Activated CD4-positive, alpha-beta T cell treated with anti-CD3 and anti-CD28 coated beads for 36 hours (primary cell): Measurements from ENCODE around the gene TTC39B. TPM values are rescaled to one million over a fixed set of nuclear protein-coding genes. Genes with fewer than 3 reads are reported as not detected.

Source experiments
- ATAC-seq: fragments of 200-7000 bp; cut with Tn5 transposase; one replicate; pipeline ENCODE4 v1.10.0; 2021; ENCODE audit warnings: mild to moderate bottlenecking, moderate library complexity
- CTCF ChIA-PET: fragments of 350-600 bp; sonication (Branson Sonifier 250); formaldehyde crosslinking; loops from one replicate; lab custom pipeline; 2021; ENCODE audit warnings: antibody characterized with exemption; lab: Charles Lee
- POLR2A ChIA-PET: fragments of 350-600 bp; sonication (Branson Sonifier 250); formaldehyde crosslinking; loops from one replicate; lab custom pipeline; 2021; ENCODE audit warnings: antibody characterized with exemption, inconsistent platforms; lab: Charles Lee
- DNase-seq: peaks from one replicate; pipeline ENCODE4 v3.0.0-alpha.2; 2020
- H3K27ac Mint-ChIP-seq: one replicate; pipeline ENCODE4 v1.8.0; 2021; ENCODE audit warnings: mixed read lengths
- H3K27me3 Mint-ChIP-seq: one replicate; pipeline ENCODE4 v1.8.0; 2021; ENCODE audit warnings: mixed read lengths
- H3K36me3 Mint-ChIP-seq: one replicate; pipeline ENCODE4 v1.8.0; 2021; ENCODE audit warnings: low read depth, mixed read lengths
- H3K4me1 Mint-ChIP-seq: one replicate; pipeline ENCODE4 v1.8.0; 2021; ENCODE audit warnings: mixed read lengths
- H3K4me3 Mint-ChIP-seq: one replicate; pipeline ENCODE4 v1.8.0; 2021; ENCODE audit warnings: mild to moderate bottlenecking, moderate library complexity, mixed read lengths
- H3K9me3 Mint-ChIP-seq: one replicate; pipeline ENCODE4 v1.8.0; 2021; ENCODE audit warnings: low read depth, mixed read lengths
- intact Hi-C, 2 experiments: fragments of 100-400 bp; cut with DNase I in 1 of 2; cut with micrococcal nuclease in 1 of 2; formaldehyde crosslinking; loops; one replicate each; pipeline versions ENCODE4 v1.14.2 to v1.15.1; 2022 to 2024; cut with DNase I, micrococcal nuclease
- total RNA-seq, 2 experiments: library from RNA; stranded (reverse); gene quantifications; one replicate each; pipeline ENCODE4 v1.2.3, GENCODE V29; 2021

The TTC39B gene
- total RNA-seq, 2 experiments from 2014 or later, result 26.4 to 34.4 TPM

DNA sequence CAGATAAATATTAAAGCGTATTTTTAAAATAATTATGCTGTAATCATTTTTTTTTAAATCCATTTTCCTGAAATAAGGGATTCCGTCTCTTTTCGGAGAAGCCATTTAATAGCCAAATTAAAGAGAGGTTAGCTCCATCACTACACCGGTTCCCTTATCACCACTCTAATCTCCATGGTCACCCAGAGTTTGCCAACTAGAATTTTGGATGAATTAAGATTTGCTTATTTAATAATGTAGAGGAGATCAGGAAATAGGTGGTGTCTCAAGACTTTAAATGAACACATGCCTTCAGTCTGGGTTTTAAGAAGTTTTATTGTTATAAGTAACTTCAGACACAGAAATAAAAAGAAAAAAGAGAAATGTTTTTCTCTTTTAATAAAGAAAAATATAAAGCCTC lies 151.7 kb downstream of the TTC39B start:
- no peak for DNase-seq
- intact Hi-C loops, result no loop called here
- no peak overlapping the region for H3K27ac Mint-ChIP-seq
- ATAC-seq, result no peak
- H3K27me3 Mint-ChIP-seq, result peaks cover 8% of the 10 kb centered on the region
- no peaks in the 10 kb centered on the region for H3K4me1 Mint-ChIP-seq
- H3K36me3 Mint-ChIP-seq, result no peaks in the 10 kb centered on the region
- H3K4me3 Mint-ChIP-seq, result no peak overlapping the region
- H3K9me3 Mint-ChIP-seq, result no peaks in the 10 kb centered on the region
- ChIA-PET POLR2A (no interaction called here), CTCF (interaction anchor here (0.7 to 0.9 kb wide), 2 partner anchors 12 to 19 kb away, joined by 3 read pairs; no protein-coding TSS in a partner anchor)

DNA sequence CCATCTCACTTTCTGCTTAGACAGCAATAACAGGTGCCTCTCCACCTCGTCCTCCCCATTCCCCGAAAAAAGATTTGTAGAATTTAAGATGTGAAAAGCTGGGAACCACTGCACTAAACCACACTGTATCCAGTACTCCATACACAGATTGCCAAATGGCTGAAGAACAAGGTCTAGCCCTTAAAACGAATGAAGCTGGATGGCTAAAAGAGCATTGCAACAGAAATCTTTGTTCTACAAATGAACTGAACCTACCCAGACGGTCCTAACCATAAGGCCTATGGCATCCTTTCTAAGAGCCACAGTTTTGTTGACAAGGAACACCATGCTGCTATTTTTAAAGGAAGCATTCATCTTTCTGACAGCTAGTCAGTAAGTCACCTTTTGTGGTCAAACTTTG lies 152.3 kb downstream of the TTC39B start:
- no peaks in the 10 kb centered on the region for H3K36me3 Mint-ChIP-seq
- H3K27ac Mint-ChIP-seq, result no peak overlapping the region
- ChIA-PET CTCF (interaction anchor here (0.6 to 0.9 kb wide), 3 partner anchors 9 to 828 kb away, joined by 3 to 4 read pairs (median 3); no protein-coding TSS in a partner anchor), POLR2A (no interaction called here)
- intact Hi-C loops, result no loop called here
- H3K9me3 Mint-ChIP-seq, result no peaks in the 10 kb centered on the region
- H3K4me3 Mint-ChIP-seq, result no peak overlapping the region
- ATAC-seq (no peak), DNase-seq (no peak)
- H3K27me3 Mint-ChIP-seq, result peaks cover 10% of the 10 kb centered on the region
- no peaks in the 10 kb centered on the region for H3K4me1 Mint-ChIP-seq

DNA sequence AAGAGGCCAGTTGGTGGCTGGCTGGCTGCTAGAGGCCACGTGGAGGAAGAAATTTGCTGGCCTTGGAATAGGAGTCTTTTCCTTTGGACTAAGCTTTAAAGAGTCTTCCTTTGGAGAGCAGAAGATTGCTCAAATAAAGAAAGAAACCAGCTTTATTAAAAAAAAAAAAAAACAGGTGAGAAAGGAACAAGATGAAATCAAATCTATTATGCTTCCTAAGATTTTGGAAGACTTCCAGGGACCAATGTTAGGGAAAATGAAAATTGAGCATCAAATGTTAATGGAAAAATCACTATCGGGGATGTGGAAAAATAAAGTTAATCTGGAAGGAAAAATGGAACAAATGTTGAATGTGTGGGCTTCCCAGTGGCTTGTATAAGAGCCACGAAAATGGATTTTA lies 153.1 kb downstream of the TTC39B start:
- Mint-ChIP-seq H3K9me3 (no peaks in the 10 kb centered on the region), H3K27me3 (peaks cover 11% of the 10 kb centered on the region), H3K27ac (no peak overlapping the region), H3K36me3 (no peaks in the 10 kb centered on the region), H3K4me1 (no peaks in the 10 kb centered on the region), H3K4me3 (no peak overlapping the region)
- DNase-seq (no peak), ATAC-seq (no peak)
- ChIA-PET POLR2A (no interaction called here), CTCF (interaction anchor here (0.8 to 2.3 kb wide), 2 partner anchors 9 to 11 kb away, joined by 4 to 6 read pairs; no protein-coding TSS in a partner anchor)
- intact Hi-C loops, result no loop called here

DNA sequence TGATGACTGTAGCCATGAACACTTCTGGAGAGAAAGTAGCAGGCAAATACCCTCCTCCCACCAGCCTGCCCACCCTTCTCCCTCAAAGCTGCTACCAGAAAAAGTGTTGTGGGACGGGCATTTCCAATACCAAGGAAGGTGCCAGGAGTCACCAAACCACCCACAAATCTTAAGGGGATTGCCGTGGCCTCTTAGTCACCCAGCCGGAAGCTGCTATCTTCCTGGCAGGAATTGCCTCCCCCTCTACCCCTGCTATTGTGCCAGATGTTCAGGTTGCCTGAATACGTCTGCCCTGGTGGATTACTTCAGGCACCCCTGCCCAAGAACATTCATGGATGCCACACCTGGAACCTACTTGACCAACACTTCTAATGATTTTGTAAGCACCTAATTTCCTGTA lies 156.1 kb downstream of the TTC39B start:
- Mint-ChIP-seq H3K4me3 (no peak overlapping the region), H3K27ac (no peak overlapping the region), H3K27me3 (peaks cover 10% of the 10 kb centered on the region), H3K4me1 (no peaks in the 10 kb centered on the region), H3K9me3 (no peaks in the 10 kb centered on the region), H3K36me3 (no peaks in the 10 kb centered on the region)
- DNase-seq (no peak), ATAC-seq (no peak)
- intact Hi-C loops, result no loop called here
- CTCF ChIA-PET, result interaction anchor here (0.9 kb wide), 1 partner anchor 16 kb away, joined by 4 read pairs; no protein-coding TSS in a partner anchor
- POLR2A ChIA-PET, result no interaction called here

DNA sequence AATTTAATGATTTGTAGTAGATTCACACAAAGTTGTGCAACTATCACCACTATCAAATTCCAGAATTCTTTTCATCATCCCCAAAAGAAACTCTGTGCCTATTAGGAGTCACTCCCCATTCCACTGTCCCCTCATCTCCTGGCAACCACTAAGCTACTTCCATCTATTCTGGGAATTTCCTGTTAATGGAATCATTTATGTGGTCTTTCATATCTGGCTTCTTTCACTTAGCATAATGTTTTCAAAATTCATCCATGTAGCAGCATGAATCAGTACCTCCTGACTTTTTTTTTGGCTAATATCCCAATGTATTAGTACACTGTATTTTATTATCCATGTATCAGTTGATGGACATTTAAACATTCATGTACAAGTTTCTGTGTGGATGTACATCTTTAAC lies 157.6 kb downstream of the TTC39B start:
- peaks cover 13% of the 10 kb centered on the region for H3K27me3 Mint-ChIP-seq
- H3K9me3 Mint-ChIP-seq, result no peaks in the 10 kb centered on the region
- DNase-seq (no peak), ATAC-seq (no peak)
- H3K27ac Mint-ChIP-seq, result no peak overlapping the region
- no peaks in the 10 kb centered on the region for H3K4me1 Mint-ChIP-seq
- no peaks in the 10 kb centered on the region for H3K36me3 Mint-ChIP-seq
- POLR2A ChIA-PET, result no interaction called here
- H3K4me3 Mint-ChIP-seq, result no peak overlapping the region
- intact Hi-C loops, result loop anchor here in 1 of 2 experiments (10.0 kb wide), 1 partner anchor 535 kb away; no protein-coding TSS in a partner anchor
- CTCF ChIA-PET, result interaction anchor here (0.6 kb wide), 1 partner anchor 28 kb away, joined by 3 read pairs; no protein-coding TSS in a partner anchor

DNA sequence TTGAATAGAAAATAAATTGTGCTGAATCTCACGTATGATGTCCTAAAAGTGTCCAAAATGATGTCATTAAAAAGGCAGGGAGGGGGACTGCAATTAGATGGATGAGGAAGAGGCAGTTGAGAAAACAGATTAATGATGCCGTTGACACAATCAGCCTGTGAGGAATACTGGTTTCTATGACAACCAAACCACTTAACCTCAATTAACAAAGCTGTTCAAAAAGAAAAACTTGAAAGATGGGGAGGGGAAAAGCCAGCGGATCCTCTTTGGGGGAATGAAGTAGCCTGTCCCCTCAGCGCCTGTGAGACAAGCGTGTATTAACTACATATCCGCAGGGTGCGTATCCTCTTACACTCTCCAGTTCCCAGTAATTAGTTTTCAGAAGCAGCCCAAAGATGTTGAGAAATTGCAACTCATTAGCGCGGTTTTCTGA lies 160.7 kb downstream of the TTC39B start:
- DNase-seq, result no peak
- intact Hi-C loops, result loop anchor here in 1 of 2 experiments (10.0 kb wide), 1 partner anchor 531 kb away; no protein-coding TSS in a partner anchor
- Mint-ChIP-seq H3K36me3 (no peaks in the 10 kb centered on the region), H3K27me3 (peaks cover 11% of the 10 kb centered on the region), H3K4me3 (no peak overlapping the region), H3K9me3 (no peaks in the 10 kb centered on the region), H3K4me1 (peaks cover 3% of the 10 kb centered on the region), H3K27ac (no peak overlapping the region)
- POLR2A ChIA-PET, result no interaction called here
- CTCF ChIA-PET, result no interaction called here
- no peak for ATAC-seq

DNA sequence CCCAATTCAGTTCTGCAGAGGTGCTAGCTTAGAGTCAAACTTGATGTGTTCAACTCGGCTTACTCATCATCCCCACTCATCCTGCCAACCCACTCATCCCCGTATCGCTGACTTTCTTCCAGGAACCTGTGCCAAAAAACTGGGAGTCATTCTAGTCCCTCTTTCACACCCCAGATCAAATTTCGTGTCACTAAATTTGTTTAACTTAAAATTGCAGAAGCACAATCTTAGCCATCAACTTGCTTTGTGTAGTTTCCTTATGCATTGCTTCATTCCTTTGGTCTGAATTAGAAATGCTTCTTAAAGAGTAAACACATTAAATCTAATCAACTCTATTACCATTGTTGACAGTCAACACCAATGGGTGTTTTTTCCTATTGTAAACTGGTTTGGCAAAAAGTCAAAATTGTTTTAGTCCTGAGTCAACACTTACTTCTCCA lies 162.4 kb downstream of the TTC39B start:
- ChIA-PET POLR2A (no interaction called here), CTCF (interaction anchor here (0.6 to 1.0 kb wide), 3 partner anchors 10 to 50 kb away, joined by 3 to 4 read pairs (median 4); no protein-coding TSS in a partner anchor)
- H3K4me1 Mint-ChIP-seq, result peaks cover 3% of the 10 kb centered on the region
- no peak for ATAC-seq
- no peak overlapping the region for H3K4me3 Mint-ChIP-seq
- intact Hi-C loops, result loop anchor here in 1 of 2 experiments (10.0 kb wide), 1 partner anchor 530 kb away; no protein-coding TSS in a partner anchor
- DNase-seq, result no peak
- no peaks in the 10 kb centered on the region for H3K9me3 Mint-ChIP-seq
- no peak overlapping the region for H3K27ac Mint-ChIP-seq
- no peaks in the 10 kb centered on the region for H3K36me3 Mint-ChIP-seq
- H3K27me3 Mint-ChIP-seq, result peaks cover 9% of the 10 kb centered on the region

DNA sequence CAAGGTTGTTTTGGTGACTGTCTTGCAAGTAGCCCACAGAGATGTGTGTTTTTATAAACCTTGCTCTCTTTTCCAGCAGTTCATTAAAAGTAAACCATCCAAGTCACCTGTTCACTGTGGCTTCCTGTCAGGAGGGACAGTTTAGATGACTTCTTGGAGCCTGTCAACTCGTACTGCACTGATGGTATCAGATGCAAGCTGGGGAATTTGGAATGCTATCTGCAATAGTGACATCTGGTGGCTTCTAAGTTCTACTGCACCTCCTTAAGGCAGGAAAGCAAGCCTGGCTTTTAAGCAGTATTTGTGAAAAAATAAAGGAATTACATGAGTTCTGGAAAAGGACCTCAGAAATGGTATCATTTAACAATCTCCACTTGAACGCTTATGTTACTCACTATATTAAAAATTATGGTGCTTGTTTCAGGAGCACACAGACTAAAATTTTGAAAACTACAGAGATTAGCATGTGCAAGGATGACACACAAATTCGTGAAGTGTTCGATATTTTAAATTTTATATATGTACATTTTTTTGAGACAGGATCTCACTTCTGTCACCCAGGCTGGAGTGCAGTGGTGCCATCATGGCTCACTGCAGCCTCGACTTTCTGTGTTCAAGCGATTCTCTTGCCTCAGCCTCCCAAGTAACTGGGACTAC lies 164.0 kb downstream of the TTC39B start:
- H3K27ac Mint-ChIP-seq, result no peak overlapping the region
- H3K4me3 Mint-ChIP-seq, result no peak overlapping the region
- no peak for DNase-seq
- H3K27me3 Mint-ChIP-seq, result peaks cover 7% of the 10 kb centered on the region
- ChIA-PET POLR2A (no interaction called here), CTCF (interaction anchor here (0.6 to 2.0 kb wide), 11 partner anchors 8 to 223 kb away, joined by 3 to 6 read pairs (median 3); no protein-coding TSS in a partner anchor)
- H3K4me1 Mint-ChIP-seq, result peaks cover 3% of the 10 kb centered on the region
- H3K36me3 Mint-ChIP-seq, result no peaks in the 10 kb centered on the region
- no peaks in the 10 kb centered on the region for H3K9me3 Mint-ChIP-seq
- ATAC-seq, result peak; percentile 84
- intact Hi-C loops, result loop anchor here (2.0 to 10.0 kb wide), 2 partner anchors 38 to 528 kb away; no protein-coding TSS in a partner anchor

DNA sequence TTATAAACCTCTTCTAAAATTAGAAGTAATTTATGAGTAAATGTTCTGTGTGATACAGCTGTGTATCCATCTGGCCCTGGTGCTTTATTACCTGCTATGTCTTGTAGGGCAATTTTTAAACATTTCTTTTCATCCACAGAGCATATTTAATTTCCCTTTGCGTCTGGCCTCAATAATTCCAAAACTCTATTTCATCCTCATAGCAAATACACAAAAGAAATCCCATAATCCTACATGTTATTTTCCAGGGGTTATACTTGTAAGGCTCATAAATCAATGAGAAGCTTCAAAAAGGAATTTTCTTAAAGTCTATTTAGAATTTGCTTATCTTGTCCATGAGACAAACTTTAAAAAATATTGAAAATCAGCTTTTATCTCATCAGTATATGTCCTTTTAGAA lies 167.0 kb downstream of the TTC39B start:
- Mint-ChIP-seq H3K9me3 (no peaks in the 10 kb centered on the region), H3K4me3 (no peak overlapping the region), H3K27ac (no peak overlapping the region), H3K4me1 (peaks cover 9% of the 10 kb centered on the region), H3K27me3 (peaks cover 4% of the 10 kb centered on the region), H3K36me3 (no peaks in the 10 kb centered on the region)
- ChIA-PET CTCF (interaction anchor here (1.2 to 6.4 kb wide), 2 partner anchors 23 to 37 kb away, joined by 5 to 100 read pairs; no protein-coding TSS in a partner anchor), POLR2A (no interaction called here)
- DNase-seq, result no peak
- no peak for ATAC-seq
- intact Hi-C loops, result loop anchor here in 1 of 2 experiments (10.0 kb wide), 1 partner anchor 525 kb away; no protein-coding TSS in a partner anchor

DNA sequence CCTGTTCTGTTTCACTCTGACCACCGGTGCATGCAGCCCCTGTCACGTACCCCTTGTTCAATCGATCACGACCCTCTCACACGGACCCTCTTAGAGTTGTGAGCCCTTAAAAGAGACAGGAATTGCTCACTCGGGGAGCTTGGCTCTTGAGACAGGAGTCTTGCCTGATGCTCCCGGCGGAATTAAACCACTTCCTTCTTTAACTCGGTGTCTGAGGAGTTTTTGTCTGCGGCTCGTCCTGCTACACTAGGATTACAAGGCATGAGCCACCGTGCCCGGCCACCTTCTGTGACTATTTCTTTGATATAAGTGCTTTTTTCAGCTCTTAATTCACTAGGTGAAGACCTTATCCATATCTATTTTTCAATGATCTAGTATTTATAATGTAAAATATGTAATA lies 167.5 kb downstream of the TTC39B start:
- H3K27ac Mint-ChIP-seq, result no peak overlapping the region
- DNase-seq (no peak), ATAC-seq (no peak)
- H3K27me3 Mint-ChIP-seq, result peaks cover 2% of the 10 kb centered on the region
- peaks cover 10% of the 10 kb centered on the region for H3K4me1 Mint-ChIP-seq
- no peaks in the 10 kb centered on the region for H3K9me3 Mint-ChIP-seq
- POLR2A ChIA-PET, result no interaction called here
- intact Hi-C loops, result loop anchor here in 1 of 2 experiments (5.0 to 10.0 kb wide), 5 partner anchors 85 to 1715 kb away; no protein-coding TSS in a partner anchor
- H3K4me3 Mint-ChIP-seq, result no peak overlapping the region
- H3K36me3 Mint-ChIP-seq, result no peaks in the 10 kb centered on the region
- CTCF ChIA-PET, result interaction anchor here (6.4 kb wide), 1 partner anchor 36 kb away, joined by 100 read pairs; no protein-coding TSS in a partner anchor

DNA sequence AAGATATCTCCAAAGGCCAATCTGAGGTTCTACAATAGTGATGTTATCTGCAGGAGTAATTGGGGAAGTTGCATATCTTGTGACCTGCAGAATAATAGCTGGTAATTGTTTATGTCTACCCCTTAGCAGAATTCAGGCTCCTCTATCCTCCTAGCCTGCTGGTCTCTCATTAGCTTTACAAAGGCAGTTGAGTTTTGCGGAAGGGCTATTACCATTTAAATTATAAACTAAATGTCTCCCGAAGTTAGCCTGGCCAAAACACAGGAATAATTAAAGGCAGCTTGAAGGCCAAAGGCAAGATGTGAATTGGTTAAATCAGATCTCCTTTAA lies 168.7 kb downstream of the TTC39B start:
- DNase-seq (no peak), ATAC-seq (no peak)
- Mint-ChIP-seq H3K9me3 (no peaks in the 10 kb centered on the region), H3K36me3 (no peaks in the 10 kb centered on the region), H3K27me3 (no peaks in the 10 kb centered on the region), H3K4me3 (no peak overlapping the region), H3K27ac (no peak overlapping the region), H3K4me1 (peaks cover 10% of the 10 kb centered on the region)
- CTCF ChIA-PET, result interaction anchor here (6.4 kb wide), 1 partner anchor 35 kb away, joined by 100 read pairs; no protein-coding TSS in a partner anchor
- intact Hi-C loops, result loop anchor here in 1 of 2 experiments (5.0 to 10.0 kb wide), 5 partner anchors 84 to 1714 kb away; no protein-coding TSS in a partner anchor
- POLR2A ChIA-PET, result no interaction called here
